Measurements from ENCODE around the gene MYOM3. TPM values are rescaled to one million over a fixed set of nuclear protein-coding genes. Genes with fewer than 3 reads are reported as not detected.
"Not testable (repeated sequence)": the region's sequence is repeated elsewhere in the genome, so short reads cannot be mapped to it uniquely, and the experiment has no call there.

Gene MYOM3
- total RNA-seq, 2 experiments from 2014 or later = not detected

GRCh38 chr1:24018611-24019580, 93.0 kb downstream of the MYOM3 start:
- ChIA-PET CTCF (interaction anchor here (0.6 to 0.7 kb wide), 2 partner anchors 141 to 373 kb away, joined by 3 to 4 read pairs; no protein-coding TSS in a partner anchor), POLR2A (no interaction called here)
- H3K27me3 Mint-ChIP-seq = peaks cover 5% of the 10 kb centered on the region
- no peaks in the 10 kb centered on the region for H3K36me3 Mint-ChIP-seq (ENCODE audit: low read depth)
- no peak for DNase-seq
- no peaks in the 10 kb centered on the region for H3K9me3 Mint-ChIP-seq
- H3K4me3 Mint-ChIP-seq = no peak overlapping the region
- H3K27ac Mint-ChIP-seq = no peak overlapping the region
- H3K4me1 Mint-ChIP-seq = no peaks in the 10 kb centered on the region

GRCh38 chr1:24015221-24016210, 96.4 kb downstream of the MYOM3 start:
- H3K4me3 Mint-ChIP-seq = no peak overlapping the region
- peaks cover 18% of the 10 kb centered on the region for H3K27me3 Mint-ChIP-seq
- no peaks in the 10 kb centered on the region for H3K4me1 Mint-ChIP-seq
- ChIA-PET CTCF (no interaction called here), POLR2A (no interaction called here)
- DNase-seq = no peak
- no peak overlapping the region for H3K27ac Mint-ChIP-seq
- no peaks in the 10 kb centered on the region for H3K9me3 Mint-ChIP-seq
- no peaks in the 10 kb centered on the region for H3K36me3 Mint-ChIP-seq (ENCODE audit: low read depth)

GRCh38 chr1:24012878-24013277, 99.1 kb downstream of the MYOM3 start:
- POLR2A ChIA-PET; H3K36me3 Mint-ChIP-seq (ENCODE audit: low read depth); H3K4me1 Mint-ChIP-seq; H3K4me3 Mint-ChIP-seq; DNase-seq; CTCF ChIA-PET; H3K27ac Mint-ChIP-seq; H3K9me3 Mint-ChIP-seq: not testable (repeated sequence)
- H3K27me3 Mint-ChIP-seq = peaks cover 26% of the 10 kb centered on the region

GRCh38 chr1:24010650-24011049, 101.3 kb downstream of the MYOM3 start:
- no peak overlapping the region for H3K27ac Mint-ChIP-seq
- no peaks in the 10 kb centered on the region for H3K9me3 Mint-ChIP-seq
- no peaks in the 10 kb centered on the region for H3K4me1 Mint-ChIP-seq
- no peaks in the 10 kb centered on the region for H3K36me3 Mint-ChIP-seq (ENCODE audit: low read depth)
- no peak overlapping the region for H3K4me3 Mint-ChIP-seq
- DNase-seq = no peak
- CTCF ChIA-PET = no interaction called here
- POLR2A ChIA-PET = no interaction called here
- H3K27me3 Mint-ChIP-seq = peaks cover 31% of the 10 kb centered on the region

- ChIA-PET CTCF (no interaction called here), POLR2A (no interaction called here)
- no peak for DNase-seq
- Mint-ChIP-seq H3K9me3 (no peaks in the 10 kb centered on the region), H3K4me1 (no peaks in the 10 kb centered on the region), H3K27me3 (peaks cover 35% of the 10 kb centered on the region), H3K36me3 (ENCODE audit: low read depth) (no peaks in the 10 kb centered on the region), H3K4me3 (no peak overlapping the region), H3K27ac (no peak overlapping the region)
These were observed 102.5 kb downstream of the MYOM3 start for GRCh38 chr1:24009406-24009805.

GRCh38 chr1:24008574-24009184, 103.3 kb downstream of the MYOM3 start:
- CTCF ChIA-PET = interaction anchor here (0.7 to 1.1 kb wide), 2 partner anchors 19 to 1018 kb away, joined by 3 to 4 read pairs; no protein-coding TSS in a partner anchor
- H3K4me1 Mint-ChIP-seq; H3K36me3 Mint-ChIP-seq (ENCODE audit: low read depth); DNase-seq; H3K4me3 Mint-ChIP-seq; H3K9me3 Mint-ChIP-seq; H3K27ac Mint-ChIP-seq; POLR2A ChIA-PET: not testable (repeated sequence)
- H3K27me3 Mint-ChIP-seq = peaks cover 37% of the 10 kb centered on the region

- Mint-ChIP-seq H3K9me3 (no peaks in the 10 kb centered on the region), H3K27me3 (peaks cover 38% of the 10 kb centered on the region), H3K4me1 (no peaks in the 10 kb centered on the region), H3K4me3 (no peak overlapping the region), H3K36me3 (ENCODE audit: low read depth) (no peaks in the 10 kb centered on the region), H3K27ac (no peak overlapping the region)
- no peak for DNase-seq
- ChIA-PET POLR2A (no interaction called here), CTCF (interaction anchor here (0.6 to 1.5 kb wide), 2 partner anchors 19 to 582 kb away, joined by 3 read pairs; no protein-coding TSS in a partner anchor)
These were observed 104.9 kb downstream of the MYOM3 start for GRCh38 chr1:24007079-24007478.

Other genes starting within 250 kb of the MYOM3 start
- gene FUCA1, start 243.8 kb downstream of the MYOM3 start, total RNA-seq = 1 to 10 TPM; 5.8 to 6.1 TPM
- gene CNR2, start 198.8 kb downstream of the MYOM3 start, total RNA-seq = under 1 TPM; 0.04 to 0.07 TPM
- 100 to 1,000 TPM; 151 to 186 TPM for gene PNRC2, start 152.3 kb downstream of the MYOM3 start, total RNA-seq
- gene SRSF10, start 131.8 kb downstream of the MYOM3 start, total RNA-seq = 100 to 1,000 TPM; 217 to 224 TPM
- not detected for gene IL22RA1, start 31.0 kb upstream of the MYOM3 start, total RNA-seq
- 1 to 10 TPM; 3.2 to 3.4 TPM for gene IFNLR1, start 75.2 kb upstream of the MYOM3 start, total RNA-seq
- not detected for gene GRHL3, start 207.2 kb upstream of the MYOM3 start, total RNA-seq